Stimulated activated naive CD8-positive, alpha-beta T cell treated with anti-CD3 and anti-CD28 coated beads, Interleukin-15, Interleukin-2, amounts not matched to agents 100 ng/mL and 50 ng/mL, for 24 hours (primary cell): ENCODE data around the gene HEG1.
A peak's percentile ranks its signal among the peaks of the same experiment; 100 is the strongest.

Experiments
- H3K27ac Mint-ChIP-seq: one replicate; pipeline ENCODE4 v1.8.0; 2021; ENCODE audit warnings: mild to moderate bottlenecking, mixed read lengths
- H3K27me3 Mint-ChIP-seq: one replicate; pipeline ENCODE4 v1.8.0; 2021; ENCODE audit warnings: mixed read lengths
- H3K36me3 Mint-ChIP-seq: one replicate; pipeline ENCODE4 v1.8.0; 2021; ENCODE audit warnings: low read depth, mixed read lengths
- H3K4me1 Mint-ChIP-seq: one replicate; pipeline ENCODE4 v1.8.0; 2021; ENCODE audit warnings: low read depth, mixed read lengths
- H3K4me3 Mint-ChIP-seq: one replicate; pipeline ENCODE4 v1.8.0; 2021; ENCODE audit warnings: mild to moderate bottlenecking, mixed read lengths
- H3K9me3 Mint-ChIP-seq: one replicate; pipeline ENCODE4 v1.8.0; 2021; ENCODE audit warnings: mixed read lengths

The HEG1 gene

GRCh38 chr3:124926426-124927101, 129.2 kb downstream of the HEG1 start:
- H3K36me3 Mint-ChIP-seq, result no peaks in the 10 kb centered on the region
- no peaks in the 10 kb centered on the region for H3K9me3 Mint-ChIP-seq
- no peak overlapping the region for H3K27ac Mint-ChIP-seq

GRCh38 chr3:124924741-124925140, 131.1 kb downstream of the HEG1 start:
- Mint-ChIP-seq H3K27me3 (peaks cover 15% of the 10 kb centered on the region), H3K27ac (no peak overlapping the region), H3K9me3 (no peaks in the 10 kb centered on the region), H3K4me1 (peaks cover 4% of the 10 kb centered on the region), H3K4me3 (no peak overlapping the region), H3K36me3 (no peaks in the 10 kb centered on the region)

More at GRCh38 chr3:124926426-124927101, 129.2 kb downstream of the HEG1 start:
- Mint-ChIP-seq H3K27me3 (peaks cover 15% of the 10 kb centered on the region), H3K4me1 (peaks cover 4% of the 10 kb centered on the region), H3K4me3 (no peak overlapping the region)

DNA sequence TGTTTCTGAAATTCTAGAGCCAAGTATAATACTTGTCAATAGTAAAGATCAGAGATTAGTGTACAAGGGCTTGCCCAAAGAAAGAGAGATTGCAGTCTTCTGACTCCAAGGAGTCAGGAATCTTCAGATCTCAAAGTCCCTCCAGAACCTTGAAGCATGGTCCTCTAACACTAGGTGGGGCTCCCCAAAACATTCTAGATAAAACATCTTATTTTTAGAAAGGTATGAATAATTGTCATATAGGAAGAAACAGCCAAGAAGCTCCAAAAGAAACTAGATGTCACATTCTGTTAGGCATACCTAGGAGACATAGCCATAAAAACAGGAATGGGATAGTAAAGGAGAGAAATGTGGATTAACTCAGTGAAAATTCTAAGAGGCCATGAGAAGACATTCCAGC, 132.0 kb downstream of the HEG1 start:
- no peak overlapping the region for H3K27ac Mint-ChIP-seq
- H3K27me3 Mint-ChIP-seq, result peaks cover 15% of the 10 kb centered on the region
- no peaks in the 10 kb centered on the region for H3K36me3 Mint-ChIP-seq
- H3K4me1 Mint-ChIP-seq, result peaks cover 4% of the 10 kb centered on the region
- no peaks in the 10 kb centered on the region for H3K9me3 Mint-ChIP-seq
- no peak overlapping the region for H3K4me3 Mint-ChIP-seq

DNA sequence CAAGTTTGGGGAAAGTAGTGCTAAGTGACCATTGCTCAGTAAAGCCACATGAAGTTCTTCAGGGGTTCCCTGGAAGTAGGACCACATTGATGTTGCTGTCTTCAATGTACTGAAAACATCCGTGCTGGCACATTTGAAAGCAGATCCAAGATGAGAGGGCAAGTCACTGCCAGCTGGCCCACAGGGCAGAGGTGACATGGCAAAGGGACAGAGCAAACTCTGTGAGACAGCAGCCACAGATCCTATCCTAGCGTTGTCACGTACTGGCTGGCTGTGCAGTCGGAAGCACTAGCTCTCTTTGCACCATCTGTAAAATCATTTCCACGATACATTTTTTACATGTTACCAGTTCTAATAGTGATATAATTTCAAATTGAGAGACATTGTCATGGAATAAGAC, 135.1 kb downstream of the HEG1 start:
- Mint-ChIP-seq H3K4me1 (no peaks in the 10 kb centered on the region), H3K27ac (no peak overlapping the region), H3K4me3 (no peak overlapping the region), H3K36me3 (no peaks in the 10 kb centered on the region), H3K9me3 (no peaks in the 10 kb centered on the region), H3K27me3 (peaks cover 14% of the 10 kb centered on the region)

DNA sequence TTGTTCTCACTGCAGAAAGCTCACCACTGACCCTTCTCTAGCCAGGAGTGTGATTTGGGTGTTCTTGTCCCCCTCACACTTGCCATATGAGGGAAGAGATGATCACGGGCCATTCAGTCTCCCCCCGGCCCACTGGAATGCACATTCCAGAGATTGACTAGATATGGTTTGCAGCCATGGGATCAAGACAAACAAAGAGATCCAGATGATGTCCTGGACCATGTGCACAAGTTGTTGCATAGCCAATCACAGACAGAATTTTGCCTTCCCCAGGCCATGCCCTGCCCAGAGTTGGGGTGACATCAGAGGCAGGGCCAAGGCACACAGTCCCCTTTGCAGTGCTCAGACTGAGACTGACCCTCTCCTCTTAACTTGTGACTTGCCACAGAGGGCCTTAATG, 136.0 kb downstream of the HEG1 start:
- H3K27ac Mint-ChIP-seq, result no peak overlapping the region
- H3K36me3 Mint-ChIP-seq, result no peaks in the 10 kb centered on the region

DNA sequence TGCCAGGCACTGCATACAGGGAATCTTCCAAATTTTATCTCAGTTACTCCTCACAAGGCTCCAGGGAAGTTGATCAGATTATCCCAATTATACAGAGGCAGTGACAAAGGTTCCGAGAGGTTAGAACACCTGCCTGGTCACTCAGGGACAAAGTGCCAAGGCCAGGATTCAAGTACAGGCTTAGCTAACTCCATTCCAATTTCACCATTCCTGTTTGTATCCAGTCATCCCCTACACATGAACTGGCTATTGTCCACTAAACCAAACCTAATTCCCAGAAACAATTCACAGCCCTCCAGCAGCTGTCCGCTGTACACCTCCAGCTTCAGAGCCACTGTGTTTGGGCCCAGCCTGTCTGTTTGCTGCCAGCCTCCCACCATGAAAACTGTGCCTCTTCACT, 137.3 kb downstream of the HEG1 start:
- peaks cover 4% of the 10 kb centered on the region for H3K27me3 Mint-ChIP-seq
- H3K36me3 Mint-ChIP-seq, result no peaks in the 10 kb centered on the region
- H3K4me3 Mint-ChIP-seq, result no peak overlapping the region
- no peaks in the 10 kb centered on the region for H3K9me3 Mint-ChIP-seq
- no peak overlapping the region for H3K27ac Mint-ChIP-seq
- H3K4me1 Mint-ChIP-seq, result no peaks in the 10 kb centered on the region

More for the DNA sequence above, 136.0 kb downstream of the HEG1 start:
- no peaks in the 10 kb centered on the region for H3K9me3 Mint-ChIP-seq
- H3K4me1 Mint-ChIP-seq, result no peaks in the 10 kb centered on the region
- no peak overlapping the region for H3K4me3 Mint-ChIP-seq
- H3K27me3 Mint-ChIP-seq, result peaks cover 10% of the 10 kb centered on the region

- Mint-ChIP-seq H3K4me1 (no peaks in the 10 kb centered on the region), H3K27ac (peak overlapping the region; percentile 29), H3K27me3 (peaks cover 8% of the 10 kb centered on the region)
Measured at GRCh38 chr3:124916837-124917409, 138.9 kb downstream of the HEG1 start.

More at GRCh38 chr3:124916837-124917409, 138.9 kb downstream of the HEG1 start:
- H3K4me3 Mint-ChIP-seq, result no peak overlapping the region
- no peaks in the 10 kb centered on the region for H3K36me3 Mint-ChIP-seq
- no peaks in the 10 kb centered on the region for H3K9me3 Mint-ChIP-seq
